ENCODE data around the gene CDK11B.
A peak's percentile ranks its signal among the peaks of the same experiment; 100 is the strongest.
"Not testable (repeated sequence)": the region's sequence is repeated elsewhere in the genome, so short reads cannot be mapped to it uniquely, and the experiment has no call there.

- peak in 1 of 3 experiments; percentile 21 for TF ChIP-seq CTCF (optimal IDR thresholded peaks at IDR 0.05 in 1 of 3, IDR thresholded peaks at IDR 0.05 in 1 of 3, conservative IDR thresholded peaks at IDR 0.05 in 1 of 3; ENCODE audit: extremely low read depth in 1 of 3, insufficient read depth in 2 of 3, low read length in 3 of 3)
- TF ChIP-seq EZH2 (IDR thresholded peaks at IDR 0.05; ENCODE audit: low read length) = not testable (repeated sequence)
Measured at GRCh38 chr1:1658583-1659549, at the start of gene CDK11B.
